ENCODE results near the gene DISP2.

Gene DISP2

DNA sequence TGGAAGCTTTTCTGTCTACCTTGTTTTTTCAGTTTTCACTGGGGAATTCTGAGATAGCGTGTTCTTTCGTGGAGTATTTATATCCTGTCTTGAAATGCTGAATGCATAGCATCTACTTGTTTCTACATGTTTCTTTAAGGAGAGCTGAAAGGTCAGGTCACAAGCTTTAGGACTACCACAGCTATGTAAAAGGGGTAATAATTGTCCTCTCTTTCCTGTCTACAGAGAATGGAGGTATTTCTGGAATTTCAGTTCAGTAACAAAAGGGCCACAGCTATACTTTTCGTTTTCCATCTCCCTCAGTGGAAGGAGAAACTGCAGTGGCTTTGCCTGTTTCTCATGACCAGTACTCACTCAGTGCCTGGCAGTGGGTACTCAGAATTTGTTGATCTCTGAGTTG lies 29.8 kb upstream of the DISP2 start:
- DNase-seq (ENCODE audit: low spot score), result no peak
- peak overlapping the region; percentile 98 for H3K4me3 ChIP-seq
- TF ChIP-seq, protein P1, sequence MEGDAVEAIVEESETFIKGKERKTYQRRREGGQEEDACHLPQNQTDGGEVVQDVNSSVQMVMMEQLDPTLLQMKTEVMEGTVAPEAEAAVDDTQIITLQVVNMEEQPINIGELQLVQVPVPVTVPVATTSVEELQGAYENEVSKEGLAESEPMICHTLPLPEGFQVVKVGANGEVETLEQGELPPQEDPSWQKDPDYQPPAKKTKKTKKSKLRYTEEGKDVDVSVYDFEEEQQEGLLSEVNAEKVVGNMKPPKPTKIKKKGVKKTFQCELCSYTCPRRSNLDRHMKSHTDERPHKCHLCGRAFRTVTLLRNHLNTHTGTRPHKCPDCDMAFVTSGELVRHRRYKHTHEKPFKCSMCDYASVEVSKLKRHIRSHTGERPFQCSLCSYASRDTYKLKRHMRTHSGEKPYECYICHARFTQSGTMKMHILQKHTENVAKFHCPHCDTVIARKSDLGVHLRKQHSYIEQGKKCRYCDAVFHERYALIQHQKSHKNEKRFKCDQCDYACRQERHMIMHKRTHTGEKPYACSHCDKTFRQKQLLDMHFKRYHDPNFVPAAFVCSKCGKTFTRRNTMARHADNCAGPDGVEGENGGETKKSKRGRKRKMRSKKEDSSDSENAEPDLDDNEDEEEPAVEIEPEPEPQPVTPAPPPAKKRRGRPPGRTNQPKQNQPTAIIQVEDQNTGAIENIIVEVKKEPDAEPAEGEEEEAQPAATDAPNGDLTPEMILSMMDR (IDR thresholded peaks at IDR 0.05), result no peak
- H3K27ac ChIP-seq, result peak overlapping the region; percentile 95 to 98

DNA sequence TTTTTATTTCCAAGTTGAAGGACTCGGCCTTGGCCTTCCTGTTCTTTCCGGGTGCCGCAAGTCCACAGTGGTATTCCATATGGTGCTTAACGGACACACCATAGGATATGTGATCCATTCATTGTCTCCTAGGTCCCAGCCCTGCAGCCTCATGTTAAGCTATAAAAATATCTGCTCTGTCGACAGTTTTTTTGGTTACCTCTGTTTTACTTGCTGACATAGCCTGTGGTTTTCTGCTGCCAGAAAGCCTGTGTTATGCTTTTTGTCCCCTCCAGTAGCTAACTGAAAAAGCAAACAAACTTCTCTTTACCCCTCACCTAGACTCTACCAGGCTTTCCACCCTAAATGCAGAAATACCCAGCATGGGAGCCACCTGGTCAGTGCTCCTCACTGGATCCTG lies 29.3 kb upstream of the DISP2 start:
- TF ChIP-seq, protein P1 (IDR thresholded peaks at IDR 0.05), result no peak
- Histone ChIP-seq H3K27ac (peak overlapping the region; percentile 95 to 98), H3K4me3 (peak overlapping the region; percentile 98)
- no peak for DNase-seq (ENCODE audit: low spot score)

GRCh38 chr15:40329804-40330203 lies 28.2 kb upstream of the DISP2 start:
- no peak for DNase-seq (ENCODE audit: low spot score)

GRCh38 chr15:40330368-40330836 lies 27.6 kb upstream of the DISP2 start:
- DNase-seq (ENCODE audit: low spot score), result no peak
- H3K27ac ChIP-seq, result peak overlapping the region; percentile 95 to 98
- TF ChIP-seq, protein P1 (IDR thresholded peaks at IDR 0.05), result no peak

More at GRCh38 chr15:40329804-40330203, 28.2 kb upstream of the DISP2 start:
- TF ChIP-seq, protein P1 (IDR thresholded peaks at IDR 0.05), result no peak
- Histone ChIP-seq H3K27ac (peak overlapping the region; percentile 95 to 98), H3K4me3 (peak overlapping the region; percentile 18)

DNA sequence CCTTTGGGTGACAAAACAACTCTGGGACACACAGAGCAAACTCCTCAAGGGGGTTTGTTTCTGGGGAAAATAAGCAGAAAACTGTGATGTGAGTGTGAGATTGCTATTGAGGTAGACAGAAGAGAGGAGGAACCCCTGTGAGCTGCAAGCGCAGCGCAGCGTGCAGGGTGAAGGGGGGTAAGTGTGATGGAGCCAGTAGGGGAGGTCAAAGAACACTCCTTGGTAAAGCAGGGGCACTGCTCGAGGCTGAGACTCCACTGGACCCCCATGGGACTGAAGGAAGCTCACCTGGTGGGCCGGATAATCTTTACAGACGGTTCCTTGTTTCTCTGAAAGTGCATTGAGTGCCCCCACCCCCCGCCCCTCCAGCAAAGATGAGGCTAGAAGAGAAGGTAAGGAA lies 27.0 kb upstream of the DISP2 start:
- no peak overlapping the region for H3K4me3 ChIP-seq
- peak overlapping the region; percentile 95 to 98 for H3K27ac ChIP-seq
- DNase-seq (ENCODE audit: low spot score), result no peak
- TF ChIP-seq, protein P1 (IDR thresholded peaks at IDR 0.05), result no peak

More at GRCh38 chr15:40330368-40330836, 27.6 kb upstream of the DISP2 start:
- H3K4me3 ChIP-seq, result peak overlapping the region; percentile 18

DNA sequence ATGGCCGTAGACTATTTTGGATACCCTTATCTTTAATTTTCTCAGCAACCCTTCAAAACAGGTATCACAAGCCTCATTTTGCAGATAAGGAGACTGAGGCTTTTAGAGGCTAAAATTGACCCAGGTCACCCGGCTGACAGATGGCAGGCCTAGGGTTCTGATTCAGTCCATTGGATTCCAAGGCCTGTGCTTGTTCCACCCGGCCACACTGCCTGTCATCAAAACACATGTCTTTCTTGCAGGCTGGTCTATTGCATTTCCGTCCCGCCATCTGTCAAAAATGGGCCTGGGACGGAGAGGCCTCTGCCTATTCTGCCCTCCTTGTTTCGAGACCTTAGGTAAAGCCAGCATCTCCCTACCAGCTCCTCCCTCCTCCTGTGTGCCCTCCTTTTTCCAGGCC lies 26.4 kb upstream of the DISP2 start:
- Histone ChIP-seq H3K4me3 (no peak overlapping the region), H3K27ac (peak overlapping the region; percentile 95 to 98)
- DNase-seq (ENCODE audit: low spot score), result no peak
- TF ChIP-seq, protein P1 (IDR thresholded peaks at IDR 0.05), result no peak

GRCh38 chr15:40332113-40332781 lies 25.8 kb upstream of the DISP2 start:
- DNase-seq (ENCODE audit: low spot score), result no peak
- H3K4me3 ChIP-seq, result no peak overlapping the region
- TF ChIP-seq, protein P1 (IDR thresholded peaks at IDR 0.05), result no peak
- H3K27ac ChIP-seq, result peak overlapping the region in 1 of 2 donors; percentile 98

Measured in coronary artery (tissue), 2 donors.